ENCODE results near the gene LRR1.

Gene LRR1

GRCh38 chr14:49598485-49599300 is at the start of gene LRR1 (continued):
- no peak for TF ChIP-seq ZNF521 (tag by site-specific recombination; IDR thresholded peaks at IDR 0.05)
- no peak; the same call in 1 of the 2 replicates for TF ChIP-seq PATZ1 (tag by site-specific recombination; IDR thresholded peaks at IDR 0.05)
- no peak for TF ChIP-seq ZNF843 (tag by site-specific recombination; IDR thresholded peaks at IDR 0.05)
- TF ChIP-seq GLIS2 (tag by site-specific recombination; IDR thresholded peaks at IDR 0.05): 0 out of 2 replicates have a peak, but pooled peaks have one; percentile 23
- no peak for TF ChIP-seq ZNF266 (tag by site-specific recombination; IDR thresholded peaks at IDR 0.05; ENCODE audit: low read depth)
- TF ChIP-seq ZNF776 (tag by site-specific recombination; IDR thresholded peaks at IDR 0.05; ENCODE audit: borderline replicate concordance): no peak
- no peak for TF ChIP-seq FEZF1 (tag by site-specific recombination; IDR thresholded peaks at IDR 0.05)
- no peak for TF ChIP-seq ZNF362 (tag by site-specific recombination; IDR thresholded peaks at IDR 0.05)
- no peak for TF ChIP-seq ZNF133 (tag by site-specific recombination; IDR thresholded peaks at IDR 0.05)
- peak; percentile 89; the same call in 1 of the 2 replicates for TF ChIP-seq ZNF777 (tag by site-specific recombination; IDR thresholded peaks at IDR 0.05; ENCODE audit: borderline replicate concordance)
- TF ChIP-seq ZNF571 (tag by site-specific recombination; IDR thresholded peaks at IDR 0.05): no peak
- TF ChIP-seq GLI2 (tag by site-specific recombination; IDR thresholded peaks at IDR 0.05; ENCODE audit: borderline replicate concordance, low read depth): no peak
- no peak for TF ChIP-seq ZNF473 (tag by site-specific recombination; IDR thresholded peaks at IDR 0.05)
- no peak for TF ChIP-seq ZNF280C (tag by site-specific recombination; IDR thresholded peaks at IDR 0.05)
- no peak for TF ChIP-seq ZSCAN16 (tag by site-specific recombination; IDR thresholded peaks at IDR 0.05)
- no peak for TF ChIP-seq ZNF449 (tag by site-specific recombination; IDR thresholded peaks at IDR 0.05)
- no peak for TF ChIP-seq TRIM28 (IDR thresholded peaks at IDR 0.05; ENCODE audit: borderline replicate concordance, low read length)
- TF ChIP-seq ZNF596 (tag by site-specific recombination; IDR thresholded peaks at IDR 0.05): no peak
- TF ChIP-seq ZNF354C (tag by site-specific recombination; IDR thresholded peaks at IDR 0.05; ENCODE audit: borderline replicate concordance, low read depth): no peak
- TF ChIP-seq ZBTB1 (tag by site-specific recombination; IDR thresholded peaks at IDR 0.05): no peak
- no peak for TF ChIP-seq ZNF837 (tag by site-specific recombination; IDR thresholded peaks at IDR 0.05)
- TF ChIP-seq ZEB2 (tag by site-specific recombination; IDR thresholded peaks at IDR 0.05): peak; percentile 77
- no peak for TF ChIP-seq ZNF239 (tag by site-specific recombination; IDR thresholded peaks at IDR 0.05)
- TF ChIP-seq ZNF623 (tag by site-specific recombination; IDR thresholded peaks at IDR 0.05): no peak
- TF ChIP-seq SETDB1 (IDR thresholded peaks at IDR 0.05; ENCODE audit: insufficient read length, low read length): no peak
- no peak for TF ChIP-seq ZNF426 (tag by site-specific recombination; IDR thresholded peaks at IDR 0.05)
- TF ChIP-seq KLF17 (tag by site-specific recombination; IDR thresholded peaks at IDR 0.05): no peak; the same call in 1 of the 2 replicates
- TF ChIP-seq ZNF280D (tag by site-specific recombination; IDR thresholded peaks at IDR 0.05): no peak
- TF ChIP-seq SP2 (tag by site-specific recombination; IDR thresholded peaks at IDR 0.05): peak; percentile 34

Data from HEK293 (cell line).